GM19397 (cell line): ENCODE data around the gene FCF1.
A peak's percentile ranks its signal among the peaks of the same experiment; 100 is the strongest.

ENCODE experiments used
- ATAC-seq: cut with Tn5 transposase; IDR thresholded peaks from one replicate; pipeline ENCODE4 v1.9.1; 2021; ENCODE audit warnings: mild to moderate bottlenecking, moderate library complexity; ENCODE audit not compliant: unreplicated experiment

The FCF1 gene

GRCh38 chr14:74762917-74763802 lies 50.2 kb downstream of the FCF1 start, which contains the start of gene YLPM1:
YLPM1 (plus strand) TSS chr14:74763316; CDS start chr14:74763490, 174 bp downstream.
- peak; percentile 95 for ATAC-seq

- no peak for ATAC-seq
Observed at GRCh38 chr14:74763803-74764531, 51.0 kb downstream of the FCF1 start.

GRCh38 chr14:74765721-74766120 lies 52.8 kb downstream of the FCF1 start:
- ATAC-seq, result no peak

- ATAC-seq, result no peak
Observed at GRCh38 chr14:74771399-74771798, 58.5 kb downstream of the FCF1 start.

- ATAC-seq, result no peak
Observed at GRCh38 chr14:74784634-74785033, 71.7 kb downstream of the FCF1 start.

- ATAC-seq, result no peak
Observed at GRCh38 chr14:74785056-74785613, 72.2 kb downstream of the FCF1 start.

GRCh38 chr14:74786796-74787315 lies 73.9 kb downstream of the FCF1 start:
- ATAC-seq, result no peak
